ENCODE data around the gene SLC26A4. TPM values are rescaled to one million over a fixed set of nuclear protein-coding genes. Genes with fewer than 3 reads are reported as not detected.
A peak's percentile ranks its signal among the peaks of the same experiment; 100 is the strongest.

The SLC26A4 gene
- total RNA-seq, 1 experiment from 2014 or later: 0.24 TPM

DNA sequence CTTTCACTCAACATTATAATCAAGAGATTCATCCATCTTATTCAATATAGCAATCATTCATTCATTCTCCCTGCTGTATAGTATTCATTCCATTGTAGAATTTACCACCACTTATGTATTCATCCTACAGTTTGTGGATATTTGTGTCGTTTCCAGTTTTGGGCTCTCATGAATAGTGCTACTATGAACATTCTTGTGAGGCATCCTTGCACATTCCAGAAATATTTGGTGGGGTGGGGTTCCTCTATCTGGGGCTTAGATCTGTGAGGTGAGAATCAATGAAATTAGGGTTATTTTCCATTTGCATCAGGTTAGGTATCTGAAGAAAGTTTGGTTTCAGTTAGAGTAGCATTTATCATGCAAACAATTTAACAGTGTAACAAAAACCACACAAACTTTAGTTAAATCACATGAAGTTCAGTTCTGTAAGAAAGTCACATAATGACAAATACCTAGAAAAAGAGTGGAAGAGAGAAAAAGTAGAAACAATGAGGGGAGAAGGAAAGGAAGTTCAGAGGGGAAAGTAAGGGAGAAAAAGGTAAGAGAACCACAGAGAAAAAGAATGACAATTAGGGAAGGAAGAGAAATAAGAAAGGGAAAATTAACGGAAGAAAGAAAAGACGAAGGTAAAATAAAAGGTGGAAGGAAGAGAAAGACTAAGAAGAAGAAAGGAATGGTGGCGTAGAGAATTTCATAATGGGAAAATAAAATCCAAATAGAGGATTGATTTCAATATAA is 58.0 kb downstream of the SLC26A4 start:
- Histone ChIP-seq H3K9me3 (replicated peaks) (no peaks in the 10 kb centered on the region), H3K27ac (no peak overlapping the region), H3K4me3 (no peak overlapping the region), H3K27me3 (replicated peaks) (no peaks in the 10 kb centered on the region), H3K36me3 (no peaks in the 10 kb centered on the region), H3K4me1 (replicated peaks) (peaks cover 7% of the 10 kb centered on the region)
- no peak for DNase-seq (ENCODE audit: low read depth in 1 of 2, low spot score in 2 of 2)

GRCh38 chr7:107721286-107721685 is 60.7 kb downstream of the SLC26A4 start:
- Histone ChIP-seq H3K27ac (no peak overlapping the region), H3K36me3 (no peaks in the 10 kb centered on the region), H3K4me3 (no peak overlapping the region), H3K4me1 (replicated peaks) (peaks cover 7% of the 10 kb centered on the region), H3K9me3 (replicated peaks) (no peaks in the 10 kb centered on the region), H3K27me3 (replicated peaks) (no peaks in the 10 kb centered on the region)
- no peak for DNase-seq (ENCODE audit: low read depth in 1 of 2, low spot score in 2 of 2)

DNA sequence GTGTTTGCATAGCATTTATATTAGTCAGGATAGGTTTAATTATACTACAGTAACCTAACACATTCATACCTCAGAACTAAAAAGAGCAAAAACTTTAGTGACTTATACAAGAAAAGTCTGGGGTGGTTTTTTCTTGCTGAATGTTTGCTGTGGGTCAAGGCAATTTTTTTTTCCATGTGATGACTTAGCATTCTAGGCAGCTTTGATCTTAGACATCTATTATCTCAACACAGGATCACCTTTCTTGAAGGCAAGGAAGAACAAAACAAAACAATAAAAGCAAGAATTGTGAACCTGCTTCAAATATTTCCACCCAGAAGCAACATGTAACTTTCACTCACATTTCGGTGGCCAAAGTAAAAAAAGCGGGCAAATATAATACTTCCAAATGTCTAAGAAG is 62.6 kb downstream of the SLC26A4 start:
- no peaks in the 10 kb centered on the region for H3K27me3 ChIP-seq (replicated peaks)
- no peak overlapping the region for H3K27ac ChIP-seq
- DNase-seq (ENCODE audit: low read depth in 1 of 2, low spot score in 2 of 2): no peak

GRCh38 chr7:107725138-107725740 is 64.6 kb downstream of the SLC26A4 start:
- H3K27ac ChIP-seq: no peak overlapping the region
- no peak overlapping the region for H3K4me3 ChIP-seq
- H3K4me1 ChIP-seq (replicated peaks): no peaks in the 10 kb centered on the region
- 0 out of 2 replicates have a peak, but pooled peaks cover 8% of the 10 kb centered on the region for H3K27me3 ChIP-seq (replicated peaks)
- no peaks in the 10 kb centered on the region for H3K36me3 ChIP-seq
- H3K9me3 ChIP-seq (replicated peaks): no peaks in the 10 kb centered on the region
- DNase-seq (ENCODE audit: low read depth in 1 of 2, low spot score in 2 of 2): peak in 1 of 2 experiments; percentile 37

More for the DNA sequence above, 62.6 kb downstream of the SLC26A4 start:
- Histone ChIP-seq H3K36me3 (no peaks in the 10 kb centered on the region), H3K4me3 (no peak overlapping the region), H3K4me1 (replicated peaks) (peaks cover 4% of the 10 kb centered on the region), H3K9me3 (replicated peaks) (no peaks in the 10 kb centered on the region)

GRCh38 chr7:107726356-107727130 is 65.9 kb downstream of the SLC26A4 start:
- Histone ChIP-seq H3K9me3 (replicated peaks) (no peaks in the 10 kb centered on the region), H3K27me3 (replicated peaks) (0 out of 2 replicates have a peak, but pooled peaks cover 8% of the 10 kb centered on the region), H3K4me1 (replicated peaks) (no peaks in the 10 kb centered on the region), H3K4me3 (no peak overlapping the region), H3K36me3 (no peaks in the 10 kb centered on the region), H3K27ac (no peak overlapping the region)
- DNase-seq (ENCODE audit: low read depth in 1 of 2, low spot score in 2 of 2): no peak

DNA sequence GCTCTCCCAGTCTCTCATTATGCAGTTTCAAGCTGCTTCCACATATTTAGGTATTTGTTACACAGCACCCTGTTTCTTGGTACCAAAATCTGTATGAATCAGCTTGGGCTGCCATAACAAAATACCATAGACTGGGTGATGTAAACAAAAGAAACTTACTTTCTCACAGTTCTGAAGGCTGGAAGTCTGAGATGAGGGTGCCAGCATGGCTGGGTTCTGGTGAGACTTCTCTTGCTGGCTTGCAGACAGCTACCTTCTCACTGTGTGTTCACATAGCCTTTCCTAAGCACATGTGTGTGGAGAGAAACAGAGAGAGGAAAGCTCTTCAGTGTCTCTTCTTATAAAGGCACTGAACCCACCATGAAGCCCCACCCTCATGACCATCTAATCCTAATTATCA is 67.6 kb downstream of the SLC26A4 start:
- DNase-seq (ENCODE audit: low read depth in 1 of 2, low spot score in 2 of 2): no peak
- Histone ChIP-seq H3K27ac (no peak overlapping the region), H3K4me3 (no peak overlapping the region), H3K9me3 (replicated peaks) (no peaks in the 10 kb centered on the region), H3K27me3 (replicated peaks) (0 out of 2 replicates have a peak, but pooled peaks cover 8% of the 10 kb centered on the region), H3K36me3 (no peaks in the 10 kb centered on the region), H3K4me1 (replicated peaks) (no peaks in the 10 kb centered on the region)

GRCh38 chr7:107742678-107743566 is 82.3 kb downstream of the SLC26A4 start:
- H3K27me3 ChIP-seq (replicated peaks): no peaks in the 10 kb centered on the region
- H3K27ac ChIP-seq: peak overlapping the region; percentile 94

DNA sequence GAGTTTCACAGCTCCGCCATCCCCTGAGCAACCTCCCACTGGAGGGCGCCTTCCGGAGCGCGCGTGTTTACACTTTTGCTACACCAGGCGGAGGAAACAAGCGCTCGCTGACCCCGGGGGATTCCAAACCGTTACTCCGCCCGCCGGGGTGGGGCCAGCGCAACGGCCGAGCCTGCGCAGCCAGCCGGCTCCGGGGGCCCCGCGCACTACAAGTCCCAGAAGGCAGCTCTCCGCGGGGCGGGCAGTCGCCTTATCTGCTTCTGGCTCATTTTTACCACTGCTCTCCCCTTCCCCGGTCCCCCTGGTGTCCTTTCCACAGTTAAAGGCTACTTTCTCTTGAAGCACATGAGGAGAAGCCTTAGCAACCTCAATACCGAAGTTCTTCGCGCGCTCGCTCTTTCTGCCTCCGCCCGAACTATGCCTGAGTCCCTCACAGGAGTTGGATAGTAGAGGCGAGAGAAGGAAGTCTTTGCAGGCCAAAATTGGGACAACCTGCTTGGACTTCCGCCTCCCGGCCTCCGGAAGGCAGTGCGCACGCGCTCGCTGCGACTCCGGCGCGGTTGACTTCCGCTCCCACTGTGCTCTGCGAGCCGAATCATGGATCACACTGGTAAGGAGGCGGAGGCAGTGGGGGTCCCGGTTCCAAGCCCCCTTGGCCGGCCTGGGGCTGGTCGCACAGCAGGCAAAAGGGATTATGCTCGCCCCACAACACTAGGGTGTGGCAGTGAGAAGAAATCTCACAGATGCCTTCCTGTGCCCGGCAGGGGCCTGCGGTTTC is 83.1 kb downstream of the SLC26A4 start, which contains the start of gene CBLL1:
TSS of gene CBLL1 (plus strand) at position 576 of the 778 bp plus-strand sequence. CDS start at position 598, 22 bp downstream.
- H3K27me3 ChIP-seq (replicated peaks): no peaks in the 10 kb centered on the region
- peaks cover 13% of the 10 kb centered on the region for H3K36me3 ChIP-seq
- H3K4me1 ChIP-seq (replicated peaks): peaks cover 43% of the 10 kb centered on the region
- H3K4me3 ChIP-seq: peak within 1 kb of the TSS; percentile 77
- DNase-seq (ENCODE audit: low read depth in 1 of 2, low spot score in 2 of 2): peak; percentile 97 to 98
- peak within 1 kb of the TSS; percentile 94 for H3K27ac ChIP-seq
- no peaks in the 10 kb centered on the region for H3K9me3 ChIP-seq (replicated peaks)

More at GRCh38 chr7:107742678-107743566, 82.3 kb downstream of the SLC26A4 start:
- no peak for DNase-seq (ENCODE audit: low read depth in 1 of 2, low spot score in 2 of 2)
- H3K4me1 ChIP-seq (replicated peaks): peaks cover 35% of the 10 kb centered on the region
- H3K36me3 ChIP-seq: peaks cover 9% of the 10 kb centered on the region
- no peaks in the 10 kb centered on the region for H3K9me3 ChIP-seq (replicated peaks)
- peak overlapping the region; percentile 77 for H3K4me3 ChIP-seq

GRCh38 chr7:107744345-107744750 is 83.7 kb downstream of the SLC26A4 start:
- peak overlapping the region; percentile 77 for H3K4me3 ChIP-seq
- no peaks in the 10 kb centered on the region for H3K9me3 ChIP-seq (replicated peaks)
- H3K27ac ChIP-seq: peak overlapping the region; percentile 94
- H3K36me3 ChIP-seq: peaks cover 19% of the 10 kb centered on the region
- H3K27me3 ChIP-seq (replicated peaks): no peaks in the 10 kb centered on the region
- DNase-seq (ENCODE audit: low read depth in 1 of 2, low spot score in 2 of 2): peak in 1 of 2 experiments; percentile 91
- peaks cover 47% of the 10 kb centered on the region for H3K4me1 ChIP-seq (replicated peaks)

GRCh38 chr7:107746006-107746405 is 85.4 kb downstream of the SLC26A4 start:
- peak in 1 of 2 experiments; percentile 60 for DNase-seq (ENCODE audit: low read depth in 1 of 2, low spot score in 2 of 2)
- peaks cover 32% of the 10 kb centered on the region for H3K36me3 ChIP-seq
- no peaks in the 10 kb centered on the region for H3K9me3 ChIP-seq (replicated peaks)
- H3K4me3 ChIP-seq: peak overlapping the region; percentile 77; the same call in 1 of the 2 replicates
- H3K27ac ChIP-seq: 0 out of 2 replicates have a peak overlapping the region, but pooled peaks have one; percentile 4
- H3K4me1 ChIP-seq (replicated peaks): peaks cover 47% of the 10 kb centered on the region
- no peaks in the 10 kb centered on the region for H3K27me3 ChIP-seq (replicated peaks)

GRCh38 chr7:107751113-107751512 is 90.5 kb downstream of the SLC26A4 start:
- no peaks in the 10 kb centered on the region for H3K27me3 ChIP-seq (replicated peaks)
- H3K4me1 ChIP-seq (replicated peaks): peaks cover 28% of the 10 kb centered on the region
- no peak overlapping the region for H3K27ac ChIP-seq
- no peak for DNase-seq (ENCODE audit: low read depth in 1 of 2, low spot score in 2 of 2)
- H3K9me3 ChIP-seq (replicated peaks): no peaks in the 10 kb centered on the region
- peaks cover 75% of the 10 kb centered on the region for H3K36me3 ChIP-seq
- no peak overlapping the region for H3K4me3 ChIP-seq

- DNase-seq (ENCODE audit: low read depth in 1 of 2, low spot score in 2 of 2): no peak
- H3K9me3 ChIP-seq (replicated peaks): no peaks in the 10 kb centered on the region
- H3K27ac ChIP-seq: no peak overlapping the region
- no peaks in the 10 kb centered on the region for H3K27me3 ChIP-seq (replicated peaks)
- H3K36me3 ChIP-seq: peaks cover 92% of the 10 kb centered on the region
- no peak overlapping the region for H3K4me3 ChIP-seq
- H3K4me1 ChIP-seq (replicated peaks): no peaks in the 10 kb centered on the region
Observed at GRCh38 chr7:107754642-107755041, 94.0 kb downstream of the SLC26A4 start.
